GM12873 (cell line): ENCODE measurements around the gene RAPGEF1.

Experiments used
- TF ChIP-seq, protein P1 (sequence below): IDR thresholded peaks from 2 replicates; pipeline ENCODE4 v1.5.1; 2012; ENCODE audit warnings: low read depth, mild to moderate bottlenecking, moderate library complexity, low read length, control low read depth; ENCODE audit not compliant: insufficient read depth; ENCODE audit errors: missing control alignments

Gene RAPGEF1

DNA sequence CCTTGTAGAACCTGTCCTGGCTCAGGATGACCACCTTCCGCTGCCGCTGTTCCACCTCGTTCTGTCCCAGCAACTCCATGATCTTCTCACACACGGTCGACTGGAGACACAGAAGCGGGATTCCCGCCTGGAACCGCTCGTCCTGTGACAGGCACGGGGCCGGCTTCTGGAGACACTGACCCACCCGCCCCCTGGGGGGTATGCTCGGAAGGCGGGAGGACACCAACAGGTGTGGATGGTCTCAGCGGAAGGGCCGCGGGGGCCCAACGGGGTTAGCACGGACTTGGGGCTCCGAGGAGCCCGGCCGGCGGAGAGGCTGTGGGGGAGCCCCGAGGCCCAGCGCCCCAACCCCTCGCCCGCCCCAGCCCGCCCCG lies 209.3 kb downstream of the RAPGEF1 start:
- TF ChIP-seq, protein P1, sequence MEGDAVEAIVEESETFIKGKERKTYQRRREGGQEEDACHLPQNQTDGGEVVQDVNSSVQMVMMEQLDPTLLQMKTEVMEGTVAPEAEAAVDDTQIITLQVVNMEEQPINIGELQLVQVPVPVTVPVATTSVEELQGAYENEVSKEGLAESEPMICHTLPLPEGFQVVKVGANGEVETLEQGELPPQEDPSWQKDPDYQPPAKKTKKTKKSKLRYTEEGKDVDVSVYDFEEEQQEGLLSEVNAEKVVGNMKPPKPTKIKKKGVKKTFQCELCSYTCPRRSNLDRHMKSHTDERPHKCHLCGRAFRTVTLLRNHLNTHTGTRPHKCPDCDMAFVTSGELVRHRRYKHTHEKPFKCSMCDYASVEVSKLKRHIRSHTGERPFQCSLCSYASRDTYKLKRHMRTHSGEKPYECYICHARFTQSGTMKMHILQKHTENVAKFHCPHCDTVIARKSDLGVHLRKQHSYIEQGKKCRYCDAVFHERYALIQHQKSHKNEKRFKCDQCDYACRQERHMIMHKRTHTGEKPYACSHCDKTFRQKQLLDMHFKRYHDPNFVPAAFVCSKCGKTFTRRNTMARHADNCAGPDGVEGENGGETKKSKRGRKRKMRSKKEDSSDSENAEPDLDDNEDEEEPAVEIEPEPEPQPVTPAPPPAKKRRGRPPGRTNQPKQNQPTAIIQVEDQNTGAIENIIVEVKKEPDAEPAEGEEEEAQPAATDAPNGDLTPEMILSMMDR = peak; percentile 33

DNA sequence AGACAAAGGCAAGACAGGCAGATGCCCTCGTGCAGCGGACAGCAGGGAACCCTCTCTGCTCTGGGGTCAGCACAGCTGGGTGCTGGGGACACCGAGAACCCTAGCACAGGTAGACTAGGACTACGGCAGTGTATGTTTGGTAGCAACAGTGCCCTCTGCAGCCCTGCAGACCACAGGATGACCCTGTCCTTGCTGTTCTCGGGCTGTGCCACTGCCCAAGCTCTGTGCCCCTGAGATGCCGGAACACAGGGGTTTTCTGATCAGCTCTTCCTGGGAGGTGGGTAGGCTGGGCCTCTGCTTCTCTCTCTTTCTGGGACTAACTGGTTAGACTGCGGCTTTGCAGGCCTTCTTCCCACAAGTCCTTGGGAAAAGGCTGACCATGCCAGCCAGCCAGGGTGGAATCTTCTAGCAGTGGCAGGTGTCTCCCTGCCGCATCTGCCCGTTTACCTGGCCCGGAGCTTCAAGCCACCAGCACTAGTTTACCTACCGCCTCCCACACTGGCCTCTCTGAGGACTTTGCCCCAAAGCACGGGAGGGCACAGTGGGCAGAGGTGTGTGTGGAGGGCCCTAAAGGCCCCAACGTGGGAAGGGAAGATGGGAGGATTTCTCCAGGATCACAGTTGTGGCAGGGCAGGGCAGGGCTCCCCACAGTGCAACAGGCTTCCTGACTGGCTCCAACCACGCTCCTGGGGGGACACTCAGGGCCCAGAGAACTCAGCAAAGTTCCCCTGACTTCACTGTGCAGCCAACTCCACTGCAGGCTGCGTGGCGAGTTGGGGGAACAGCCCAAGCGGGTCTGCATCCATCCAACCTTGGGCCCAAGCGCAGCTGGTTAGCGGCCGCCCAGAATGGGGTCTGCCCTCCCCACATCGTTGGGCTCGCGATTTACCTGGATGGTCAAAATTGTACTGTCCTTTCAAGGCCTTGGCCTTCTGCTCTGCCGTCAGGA lies 210.0 kb downstream of the RAPGEF1 start:
- TF ChIP-seq, protein P1 = no peak

DNA sequence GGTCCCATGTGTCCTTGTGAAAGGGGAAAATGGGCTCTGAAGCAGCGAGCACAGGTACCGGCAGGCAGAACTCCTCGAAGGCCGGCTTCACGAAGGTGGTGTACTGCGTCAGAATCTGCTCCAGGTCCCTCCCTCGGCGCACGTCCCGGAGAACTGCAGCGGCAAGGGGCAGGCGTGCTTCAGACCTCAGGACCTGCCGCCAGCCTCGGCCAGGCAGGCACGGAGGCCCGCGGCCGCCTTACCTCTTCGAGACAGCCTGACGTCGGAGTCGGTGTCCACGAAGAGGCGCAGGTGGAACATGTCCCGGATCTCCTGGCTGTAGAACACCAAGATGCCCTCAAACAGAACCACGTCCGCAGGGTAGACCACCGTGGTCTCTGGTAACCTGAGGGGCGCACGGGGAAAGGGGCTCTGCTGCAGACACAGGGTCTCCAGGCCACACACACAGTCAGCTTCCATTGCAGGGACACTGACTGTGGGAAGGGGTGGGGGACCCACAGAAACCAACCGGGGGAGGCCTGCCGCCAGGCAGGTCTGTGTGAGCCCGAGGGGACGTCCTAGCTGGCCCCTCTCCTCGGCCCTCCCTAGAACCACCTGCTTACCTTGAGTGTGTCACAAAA lies 210.9 kb downstream of the RAPGEF1 start:
- TF ChIP-seq, protein P1 = no peak

DNA sequence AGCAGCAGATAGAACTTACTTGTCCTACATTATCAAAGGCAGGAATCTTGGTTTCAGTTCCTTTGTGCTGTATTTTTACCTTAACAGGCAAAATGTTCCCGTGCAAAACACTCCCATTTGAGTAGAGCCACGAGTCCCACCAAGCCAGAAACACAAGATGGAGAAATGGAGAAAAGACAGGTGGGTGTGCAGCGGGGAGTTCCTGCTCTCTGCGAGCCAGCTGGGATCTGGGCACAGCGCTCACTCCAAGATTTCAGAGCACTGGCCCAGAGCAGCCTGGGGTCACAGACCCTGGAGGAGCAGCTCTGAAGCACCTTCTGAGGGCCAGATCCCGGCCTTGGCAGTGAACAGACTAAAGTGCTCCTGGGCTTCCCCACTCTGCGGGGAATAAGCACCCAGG lies 211.7 kb downstream of the RAPGEF1 start:
- TF ChIP-seq, protein P1 = no peak
